Measurements from ENCODE around the gene SPATC1L.
"Not testable (repeated sequence)": the region's sequence is repeated elsewhere in the genome, so short reads cannot be mapped to it uniquely, and the experiment has no call there.

The SPATC1L gene

GRCh38 chr21:46210378-46211136, 26.3 kb upstream of the SPATC1L start:
- Histone ChIP-seq H3K9me3 (ENCODE audit: control insufficient read depth, insufficient read depth, low read length) (no peaks in the 10 kb centered on the region), H3K4me1 (ENCODE audit: insufficient read depth, low read length) (no peaks in the 10 kb centered on the region), H3K36me3 (ENCODE audit: insufficient read depth, low read length) (peaks cover 6% of the 10 kb centered on the region), H3K9ac (ENCODE audit: low read depth, low read length) (no peak overlapping the region)

GRCh38 chr21:46208761-46209721, 24.8 kb upstream of the SPATC1L start:
- no peaks in the 10 kb centered on the region for H3K9me3 ChIP-seq (ENCODE audit: control insufficient read depth, insufficient read depth, low read length)
- no peaks in the 10 kb centered on the region for H3K4me1 ChIP-seq (ENCODE audit: insufficient read depth, low read length)
- no peak overlapping the region for H3K9ac ChIP-seq (ENCODE audit: low read depth, low read length)
- H3K36me3 ChIP-seq (ENCODE audit: insufficient read depth, low read length), result peaks cover 9% of the 10 kb centered on the region

GRCh38 chr21:46207920-46208591, 23.8 kb upstream of the SPATC1L start:
- no peaks in the 10 kb centered on the region for H3K9me3 ChIP-seq (ENCODE audit: control insufficient read depth, insufficient read depth, low read length)
- H3K9ac ChIP-seq (ENCODE audit: low read depth, low read length), result no peak overlapping the region
- peaks cover 9% of the 10 kb centered on the region for H3K36me3 ChIP-seq (ENCODE audit: insufficient read depth, low read length)
- H3K4me1 ChIP-seq (ENCODE audit: insufficient read depth, low read length), result peaks cover 4% of the 10 kb centered on the region; the same call in 1 of the 2 replicates

GRCh38 chr21:46207006-46207919, 23.0 kb upstream of the SPATC1L start:
- Histone ChIP-seq H3K36me3 (ENCODE audit: insufficient read depth, low read length) (peaks cover 9% of the 10 kb centered on the region), H3K9ac (ENCODE audit: low read depth, low read length) (no peak overlapping the region), H3K4me1 (ENCODE audit: insufficient read depth, low read length) (peaks cover 4% of the 10 kb centered on the region; the same call in 1 of the 2 replicates)

GRCh38 chr21:46206163-46207005, 22.1 kb upstream of the SPATC1L start:
- no peaks in the 10 kb centered on the region for H3K9me3 ChIP-seq (ENCODE audit: control insufficient read depth, insufficient read depth, low read length)
- H3K36me3 ChIP-seq (ENCODE audit: insufficient read depth, low read length), result peaks cover 9% of the 10 kb centered on the region
- peaks cover 4% of the 10 kb centered on the region; the same call in 1 of the 2 replicates for H3K4me1 ChIP-seq (ENCODE audit: insufficient read depth, low read length)
- no peak overlapping the region for H3K9ac ChIP-seq (ENCODE audit: low read depth, low read length)

More at GRCh38 chr21:46207006-46207919, 23.0 kb upstream of the SPATC1L start:
- no peaks in the 10 kb centered on the region for H3K9me3 ChIP-seq (ENCODE audit: control insufficient read depth, insufficient read depth, low read length)

GRCh38 chr21:46205766-46206162, 21.5 kb upstream of the SPATC1L start:
- H3K4me1 ChIP-seq (ENCODE audit: insufficient read depth, low read length), result peaks cover 4% of the 10 kb centered on the region; the same call in 1 of the 2 replicates
- no peak overlapping the region for H3K9ac ChIP-seq (ENCODE audit: low read depth, low read length)
- peaks cover 9% of the 10 kb centered on the region for H3K36me3 ChIP-seq (ENCODE audit: insufficient read depth, low read length)
- no peaks in the 10 kb centered on the region for H3K9me3 ChIP-seq (ENCODE audit: control insufficient read depth, insufficient read depth, low read length)

- Histone ChIP-seq H3K9ac (ENCODE audit: low read depth, low read length) (no peak overlapping the region), H3K9me3 (ENCODE audit: control insufficient read depth, insufficient read depth, low read length) (no peaks in the 10 kb centered on the region), H3K36me3 (ENCODE audit: insufficient read depth, low read length) (peaks cover 11% of the 10 kb centered on the region), H3K4me1 (ENCODE audit: insufficient read depth, low read length) (peaks cover 4% of the 10 kb centered on the region; the same call in 1 of the 2 replicates)
These were observed 20.9 kb upstream of the SPATC1L start for GRCh38 chr21:46205166-46205565.

GRCh38 chr21:46203203-46203600, 18.9 kb upstream of the SPATC1L start:
- Histone ChIP-seq H3K9me3 (ENCODE audit: control insufficient read depth, insufficient read depth, low read length) (no peaks in the 10 kb centered on the region), H3K4me1 (ENCODE audit: insufficient read depth, low read length) (peaks cover 4% of the 10 kb centered on the region; the same call in 1 of the 2 replicates), H3K36me3 (ENCODE audit: insufficient read depth, low read length) (peaks cover 6% of the 10 kb centered on the region), H3K9ac (ENCODE audit: low read depth, low read length) (no peak overlapping the region)

GRCh38 chr21:46202592-46203202, 18.4 kb upstream of the SPATC1L start:
- H3K9ac ChIP-seq (ENCODE audit: low read depth, low read length), result no peak overlapping the region
- H3K4me1 ChIP-seq (ENCODE audit: insufficient read depth, low read length), result peaks cover 4% of the 10 kb centered on the region; the same call in 1 of the 2 replicates
- H3K9me3 ChIP-seq (ENCODE audit: control insufficient read depth, insufficient read depth, low read length), result no peaks in the 10 kb centered on the region
- peaks cover 6% of the 10 kb centered on the region for H3K36me3 ChIP-seq (ENCODE audit: insufficient read depth, low read length)

- H3K4me1 ChIP-seq (ENCODE audit: insufficient read depth, low read length); H3K9ac ChIP-seq (ENCODE audit: low read depth, low read length); H3K36me3 ChIP-seq (ENCODE audit: insufficient read depth, low read length); H3K9me3 ChIP-seq (ENCODE audit: control insufficient read depth, insufficient read depth, low read length): not testable (repeated sequence)
These were observed 16.9 kb upstream of the SPATC1L start for GRCh38 chr21:46200877-46201803.

- H3K36me3 ChIP-seq (ENCODE audit: insufficient read depth, low read length), result peaks cover 6% of the 10 kb centered on the region
- no peak overlapping the region for H3K9ac ChIP-seq (ENCODE audit: low read depth, low read length)
- H3K4me1 ChIP-seq (ENCODE audit: insufficient read depth, low read length), result peaks cover 4% of the 10 kb centered on the region; the same call in 1 of the 2 replicates
- H3K9me3 ChIP-seq (ENCODE audit: control insufficient read depth, insufficient read depth, low read length), result no peaks in the 10 kb centered on the region
These were observed 15.4 kb upstream of the SPATC1L start for GRCh38 chr21:46199436-46200373.

Data from ES-I3 (cell line).